NB4 (cell line): ENCODE data around the gene IQCM.

Source experiments
- CTCF ChIP-seq: IDR thresholded peaks from one replicate; pipeline ENCODE4 v1.5.1; 2012; ENCODE audit warnings: low read depth, low read length
- MYC ChIP-seq: IDR thresholded peaks from 2 replicates; pipeline ENCODE4 v1.6.1; 2011; ENCODE audit warnings: low read depth, low read length

- no peak for TF ChIP-seq MYC
- no peak for TF ChIP-seq CTCF
Measured at GRCh38 chr4:149311076-149311475, 504.6 kb downstream of the IQCM start.
